ENCODE measurements around the gene CIPC. TPM values are rescaled to one million over a fixed set of nuclear protein-coding genes. Genes with fewer than 3 reads are reported as not detected.
A peak's percentile ranks its signal among the peaks of the same experiment; 100 is the strongest.

CIPC gene
- total RNA-seq, 2 donors from 2014 or later = 28.8 to 32.4 TPM

- DNase-seq (ENCODE audit: low spot score) = peak; percentile 87
- intact Hi-C loops (cut with DNase I) = loop anchor here (5.0 kb wide), 2 partner anchors 156 to 196 kb away; no protein-coding TSS in a partner anchor
Observed at GRCh38 chr14:77067632-77068516, 30.2 kb upstream of the CIPC start.

GRCh38 chr14:77068517-77069200 is 29.4 kb upstream of the CIPC start:
- intact Hi-C loops (cut with DNase I) = loop anchor here (5.0 kb wide), 2 partner anchors 156 to 196 kb away; no protein-coding TSS in a partner anchor
- no peak for DNase-seq (ENCODE audit: low spot score)

DNA sequence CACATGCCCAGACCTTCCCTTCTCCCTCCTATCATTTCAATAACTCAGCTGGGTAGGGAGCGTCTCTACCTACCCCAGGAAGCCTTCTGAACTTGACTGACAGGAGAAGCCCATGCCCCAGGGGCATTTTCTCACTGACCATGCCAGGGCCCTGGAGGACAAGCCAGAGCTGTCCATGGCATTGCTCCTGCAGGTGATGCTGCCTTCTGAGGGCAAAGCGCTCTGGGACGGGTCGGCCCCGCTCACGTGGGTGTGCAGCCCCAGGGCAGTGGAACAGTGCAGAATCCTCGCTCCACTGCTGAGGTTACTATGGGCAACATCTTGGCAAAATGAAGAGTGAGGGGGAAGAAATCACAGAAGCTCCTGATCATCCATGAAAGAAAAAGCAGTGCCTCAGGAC is 28.5 kb upstream of the CIPC start:
- DNase-seq (ENCODE audit: low spot score) = no peak
- intact Hi-C loops (cut with DNase I) = loop anchor here (5.0 kb wide), 2 partner anchors 157 to 197 kb away; no protein-coding TSS in a partner anchor

- intact Hi-C loops (cut with DNase I) = loop anchor here in 1 of 2 donors (2.0 kb wide), 1 partner anchor 195 kb away; no protein-coding TSS in a partner anchor
- DNase-seq (ENCODE audit: low spot score) = no peak
Observed at GRCh38 chr14:77071938-77072388, 26.1 kb upstream of the CIPC start.

- intact Hi-C loops (cut with DNase I) = no loop called here
- DNase-seq (ENCODE audit: low spot score) = no peak
Observed at GRCh38 chr14:77074969-77075368, 23.1 kb upstream of the CIPC start.

DNA sequence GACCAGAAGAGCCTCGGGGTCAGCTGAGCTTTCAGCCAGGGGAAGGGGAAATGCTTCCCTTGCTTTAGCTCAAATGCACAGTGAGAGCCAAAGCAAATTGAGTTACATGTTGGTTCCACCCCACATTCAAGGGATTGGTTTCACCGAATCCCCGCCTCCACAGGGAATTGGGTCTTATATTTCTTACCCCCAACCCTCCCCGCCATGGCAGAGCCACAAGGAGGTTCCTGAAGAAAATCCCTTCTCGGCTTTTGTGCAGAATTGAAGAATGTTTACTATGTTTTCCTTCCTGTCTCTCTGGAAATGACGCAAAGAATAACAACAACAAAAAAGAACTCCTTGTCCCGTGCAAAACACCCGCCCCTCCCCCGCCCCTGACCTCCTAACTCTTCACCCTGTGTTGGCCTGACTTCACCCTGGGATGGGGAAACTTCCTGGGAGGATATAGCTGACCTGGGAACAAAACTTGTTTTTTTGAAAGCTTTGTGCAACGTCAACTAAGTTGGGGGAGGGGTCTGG is 21.9 kb upstream of the CIPC start:
- DNase-seq (ENCODE audit: low spot score) = peak; percentile 87
- intact Hi-C loops (cut with DNase I) = no loop called here

- no peak for DNase-seq (ENCODE audit: low spot score)
- intact Hi-C loops (cut with DNase I) = no loop called here
Observed at GRCh38 chr14:77077040-77077439, 21.0 kb upstream of the CIPC start.

- no peak for DNase-seq (ENCODE audit: low spot score)
- intact Hi-C loops (cut with DNase I) = no loop called here
Observed at GRCh38 chr14:77082356-77082755, 15.7 kb upstream of the CIPC start.

DNA sequence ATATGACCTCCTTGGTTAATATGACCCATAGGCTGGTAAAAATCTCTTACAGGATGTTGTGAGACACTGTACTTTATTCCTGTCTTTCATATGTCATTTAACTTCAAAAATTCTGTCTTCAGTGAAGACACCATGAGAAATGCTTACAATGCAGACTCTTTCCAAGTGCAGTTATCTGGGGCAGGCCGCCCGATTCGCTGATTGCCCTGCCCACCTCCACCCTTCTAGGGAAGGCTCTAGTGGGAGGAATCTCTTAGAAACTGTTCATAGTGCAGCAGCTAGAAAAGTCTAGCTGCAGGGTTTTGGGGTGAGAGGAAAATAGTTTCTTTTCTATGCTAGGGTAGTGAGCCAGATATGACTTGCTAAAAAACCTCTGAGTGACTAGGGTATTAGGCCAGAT is 15.0 kb upstream of the CIPC start:
- no peak for DNase-seq (ENCODE audit: low spot score)
- intact Hi-C loops (cut with DNase I) = no loop called here

GRCh38 chr14:77084985-77085384 is 13.1 kb upstream of the CIPC start:
- no peak for DNase-seq (ENCODE audit: low spot score)
- intact Hi-C loops (cut with DNase I) = no loop called here

DNA sequence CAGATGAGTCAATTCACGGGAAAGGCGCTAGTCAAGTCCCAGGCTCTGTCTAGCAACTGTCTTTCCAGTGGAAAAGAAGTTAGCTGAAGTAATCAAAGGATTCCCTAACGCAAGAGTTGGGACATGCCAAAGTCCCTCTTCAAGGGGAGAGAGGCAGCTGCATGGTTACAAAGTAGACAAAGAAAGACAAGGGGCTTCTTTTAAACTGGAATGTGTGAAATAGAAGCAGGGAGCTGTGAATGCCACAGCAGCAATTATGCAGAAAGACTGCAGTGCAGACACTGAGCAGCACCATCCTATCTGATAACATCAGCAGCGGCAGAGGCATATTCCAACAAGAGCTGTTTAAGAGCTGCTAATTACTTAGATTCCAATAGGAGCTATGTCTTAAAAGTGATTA is 12.5 kb upstream of the CIPC start:
- intact Hi-C loops (cut with DNase I) = no loop called here

DNA sequence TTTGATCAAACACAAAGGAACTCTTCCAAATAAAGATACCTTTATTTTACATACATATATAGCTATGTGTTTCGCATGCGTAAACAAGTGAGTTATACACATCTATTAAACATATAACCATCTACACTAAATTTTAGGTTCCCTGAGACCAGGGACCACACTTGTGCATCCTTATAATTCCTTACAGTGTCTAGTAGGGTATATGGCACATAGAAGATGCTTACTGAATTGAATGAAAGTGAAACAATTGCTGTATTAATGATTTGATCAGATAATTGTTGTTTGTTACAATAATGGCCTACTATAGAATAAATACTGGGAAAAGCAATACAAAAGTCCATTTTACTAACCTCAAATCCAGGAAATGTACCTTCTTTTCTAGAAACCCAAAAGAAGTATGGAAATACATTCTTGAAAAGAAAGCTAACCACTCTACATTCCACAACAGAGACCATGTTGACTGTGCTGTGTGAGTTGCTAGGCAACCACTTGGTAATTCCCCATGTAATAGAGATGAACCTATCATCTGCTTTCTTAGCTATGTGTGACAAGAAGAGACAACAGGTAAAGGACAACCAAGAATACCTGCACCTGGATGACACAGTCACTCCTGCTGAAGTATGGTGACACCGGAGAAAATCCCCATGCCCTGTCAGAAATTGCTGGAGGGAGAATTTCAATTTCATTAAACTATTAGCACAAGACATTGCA is 11.9 kb upstream of the CIPC start:
- no peak for DNase-seq (ENCODE audit: low spot score)
- intact Hi-C loops (cut with DNase I) = no loop called here

More for the DNA sequence above, 12.5 kb upstream of the CIPC start:
- DNase-seq (ENCODE audit: low spot score) = no peak

DNA sequence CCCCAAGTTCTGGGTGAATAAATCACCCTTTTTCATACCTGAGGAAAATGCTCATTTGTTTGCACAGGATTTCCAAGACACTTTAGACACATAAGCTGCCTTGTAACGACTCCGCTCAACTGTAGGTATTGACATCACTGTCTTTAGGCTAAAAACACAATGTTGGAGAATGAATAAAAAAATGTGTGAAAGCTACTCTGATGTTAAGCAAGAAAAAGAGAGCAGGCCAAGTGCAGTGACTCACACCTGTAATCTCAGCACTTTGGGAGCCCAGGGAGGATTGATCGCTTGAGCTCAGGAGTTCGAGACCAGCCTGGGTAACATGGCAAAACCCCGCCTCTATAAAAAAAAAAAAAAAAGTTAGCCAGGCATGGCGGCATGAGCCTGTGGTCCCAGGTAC is 11.1 kb upstream of the CIPC start:
- DNase-seq (ENCODE audit: low spot score) = no peak
- intact Hi-C loops (cut with DNase I) = no loop called here

GRCh38 chr14:77087631-77088030 is 10.4 kb upstream of the CIPC start:
- no peak for DNase-seq (ENCODE audit: low spot score)
- intact Hi-C loops (cut with DNase I) = no loop called here

DNA sequence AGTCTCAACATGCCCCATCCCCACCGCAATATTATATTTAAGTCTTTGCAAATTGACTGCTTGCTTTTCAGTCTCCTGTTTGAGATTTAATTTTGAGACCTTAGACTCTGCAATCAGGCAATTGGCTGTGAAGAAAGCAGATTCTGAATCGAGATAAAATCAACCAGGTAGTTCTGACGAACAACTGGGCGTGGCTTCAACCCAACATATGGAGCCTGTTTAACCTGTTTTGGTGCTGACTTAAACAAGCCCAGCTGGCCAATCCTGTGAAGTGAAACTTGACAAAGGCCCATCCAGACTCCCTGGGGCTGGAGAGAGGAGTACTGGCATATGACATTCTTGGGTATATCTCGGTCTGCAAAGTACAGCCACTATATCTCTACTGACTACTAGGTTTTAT is 9.8 kb upstream of the CIPC start:
- intact Hi-C loops (cut with DNase I) = no loop called here
- no peak for DNase-seq (ENCODE audit: low spot score)

GRCh38 chr14:77088645-77089044 is 9.4 kb upstream of the CIPC start:
- intact Hi-C loops (cut with DNase I) = no loop called here
- DNase-seq (ENCODE audit: low spot score) = no peak

DNA sequence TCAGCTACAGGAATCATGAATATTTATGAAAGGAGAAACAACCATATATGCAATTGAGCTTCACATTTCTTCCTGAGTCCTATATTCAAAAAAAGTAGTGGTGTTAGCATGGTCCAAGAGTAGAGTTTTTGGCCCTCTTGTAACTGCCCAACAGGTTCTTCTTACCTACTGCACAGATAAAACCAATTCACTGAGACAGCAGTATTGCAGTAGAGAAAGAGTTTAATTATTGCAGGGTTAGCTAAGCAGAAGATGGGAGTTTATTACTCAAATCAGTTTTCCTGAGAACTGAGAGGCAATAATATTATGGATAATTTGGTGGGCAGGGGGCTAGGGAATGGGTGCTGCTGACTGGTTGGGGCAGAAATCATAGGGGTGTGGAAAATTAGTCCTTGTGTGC is 6.5 kb upstream of the CIPC start:
- no peak for DNase-seq (ENCODE audit: low spot score)
- intact Hi-C loops (cut with DNase I) = no loop called here

- intact Hi-C loops (cut with DNase I) = no loop called here
- no peak for DNase-seq (ENCODE audit: low spot score)
Observed at GRCh38 chr14:77092676-77093075, 5.4 kb upstream of the CIPC start.

DNA sequence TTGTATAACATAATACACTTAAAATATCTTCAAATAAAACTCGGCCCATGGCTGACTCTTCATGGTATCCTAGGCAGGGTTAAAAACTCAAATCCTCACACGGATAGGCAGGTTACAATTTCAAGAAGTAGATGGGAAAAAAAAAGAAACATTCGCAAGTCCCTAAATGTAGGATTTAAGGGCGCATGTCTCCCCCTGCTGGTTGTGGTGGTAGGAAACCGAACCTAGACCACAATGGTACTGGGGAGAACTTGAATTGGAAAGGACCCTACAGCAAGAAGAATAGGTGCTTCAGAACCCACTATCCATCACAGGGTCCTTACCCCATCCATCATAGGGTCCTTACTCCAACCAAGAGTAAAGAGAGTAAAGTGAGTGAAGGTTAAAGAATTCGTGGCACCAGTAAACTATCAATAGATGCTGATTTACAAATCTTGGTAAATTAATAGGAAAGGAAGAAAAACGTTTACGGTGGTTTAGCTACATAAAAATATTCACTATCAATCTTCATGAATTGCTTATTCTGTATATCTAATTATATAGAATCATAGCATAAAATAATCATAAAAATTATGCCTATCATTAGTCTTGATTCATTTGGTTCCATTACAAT is 3.3 kb upstream of the CIPC start:
- intact Hi-C loops (cut with DNase I) = no loop called here
- peak; percentile 90 for DNase-seq (ENCODE audit: low spot score)
